HepG2 (cell line): ENCODE measurements around the gene SUPT6H. TPM values are rescaled to one million over a fixed set of nuclear protein-coding genes. Genes with fewer than 3 reads are reported as not detected.
A peak's percentile ranks its signal among the peaks of the same experiment; 100 is the strongest.

Experiments used
- ATF7-NPFF ChIP-seq: sonication (generic); formaldehyde crosslinking; IDR thresholded peaks from 2 replicates; pipeline ENCODE4 v1.8.1; 2023; ENCODE audit warnings: mild to moderate bottlenecking, low read depth, missing genetic modification reagents, moderate library complexity
- BORCS8-MEF2B ChIP-seq: sonication (generic); formaldehyde crosslinking; IDR thresholded peaks from 2 replicates; pipeline ENCODE4 v1.8.0; 2022; ENCODE audit warnings: mild to moderate bottlenecking, missing genetic modification reagents
- ETV5 ChIP-seq: IDR thresholded peaks from 2 replicates; pipeline ENCODE4 v1.6.1; 2018; ENCODE audit warnings: missing biosample characterization, missing genetic modification reagents, inconsistent platforms, borderline replicate concordance
- EZH2 ChIP-seq: conservative IDR thresholded peaks from 2 replicates; pipeline ENCODE4 v1.6.1; 2012; ENCODE audit warnings: mild to moderate bottlenecking, low read depth, low read length, moderate library complexity
- KLF9 ChIP-seq: IDR thresholded peaks from 2 replicates; pipeline ENCODE4 v1.6.1; 2016; ENCODE audit warnings: low read depth
- PLRG1 ChIP-seq: fragments of 450-650 bp; conservative IDR thresholded peaks from 2 replicates; pipeline ENCODE4 v1.6.1; 2016
- SCMH1 ChIP-seq: sonication (generic); formaldehyde crosslinking; IDR thresholded peaks from 2 replicates; pipeline ENCODE4 v1.9.0; 2021; ENCODE audit warnings: missing genetic modification reagents, mild to moderate bottlenecking, borderline replicate concordance
- SP2 ChIP-seq: sonication (generic); formaldehyde crosslinking; IDR thresholded peaks from 2 replicates; pipeline ENCODE4 v1.5.1; 2020; ENCODE audit warnings: mild to moderate bottlenecking, missing genetic modification reagents
- TOPORS ChIP-seq: sonication (generic); formaldehyde crosslinking; IDR thresholded peaks from 2 replicates; pipeline ENCODE4 v1.8.0; 2023; ENCODE audit warnings: mild to moderate bottlenecking, missing genetic modification reagents
- ZFX ChIP-seq: sonication (generic); formaldehyde crosslinking; IDR thresholded peaks from 2 replicates; pipeline ENCODE4 v1.4.0; 2020; ENCODE audit warnings: mild to moderate bottlenecking, low read depth, missing genetic modification reagents, moderate library complexity
- ZMYM4 ChIP-seq: sonication (generic); formaldehyde crosslinking; IDR thresholded peaks from 2 replicates; pipeline ENCODE4 v1.8.1; 2023; ENCODE audit warnings: mild to moderate bottlenecking, missing genetic modification reagents
- ZNF24 ChIP-seq: fragments of 450-650 bp; IDR thresholded peaks from 2 replicates; pipeline ENCODE4 v1.6.1; 2017; ENCODE audit warnings: antibody characterized with exemption, mild to moderate bottlenecking
- ZNF496 ChIP-seq: sonication (generic); formaldehyde crosslinking; IDR thresholded peaks from 2 replicates; pipeline ENCODE4 v1.8.1; 2023; ENCODE audit warnings: mild to moderate bottlenecking, moderate library complexity, missing genetic modification reagents; ENCODE audit not compliant: insufficient replicate concordance
- ZNF781 ChIP-seq: sonication (generic); formaldehyde crosslinking; IDR thresholded peaks from 2 replicates; pipeline ENCODE4 v1.5.1; 2020; ENCODE audit warnings: borderline replicate concordance, mild to moderate bottlenecking, missing genetic modification reagents; ENCODE audit errors: not compliant biosample characterization
- ZSCAN22 ChIP-seq: sonication (generic); formaldehyde crosslinking; IDR thresholded peaks from 2 replicates; pipeline ENCODE4 v1.4.0; 2020; ENCODE audit warnings: mild to moderate bottlenecking, missing genetic modification reagents
- polyA plus RNA-seq, 8 experiments: library from polyadenylated mRNA; depleted of rRNA in 3 of 8; stranded (reverse) in 7 of 8; unstranded in 1 of 8; fragments of >200 nt; fragmentation: Illumina TruSeq in 4 of 8; extraction: Trizol in 4 of 8; gene quantifications; 2 replicates each; pipeline versions ENCODE4 v1.2.1 to v1.2.3, GENCODE V29; 2011 to 2016; ENCODE audit warnings: low read depth in 4 of 8, missing spikeins in 1 of 8, mixed read lengths in 1 of 8; ENCODE audit not compliant: insufficient read depth in 1 of 8
- total RNA-seq, 5 experiments: library from RNA; depleted of rRNA; stranded (reverse); fragments of >200 nt; fragmentation: Illumina TruSeq; extraction: Trizol; gene quantifications; 2 replicates each; pipeline ENCODE4 v1.2.3, GENCODE V29; 2016; ENCODE audit warnings: low read depth in 1 of 5
- TF ChIP-seq, protein P1 (sequence below): sonication (generic); formaldehyde crosslinking; IDR thresholded peaks from 2 replicates; pipeline ENCODE4 v1.9.0; 2022; ENCODE audit warnings: low read depth, missing genetic modification reagents
- TF ChIP-seq, protein P2 (sequence below): sonication (generic); formaldehyde crosslinking; IDR thresholded peaks from 2 replicates; pipeline ENCODE4 v1.5.0; 2020; ENCODE audit warnings: mild to moderate bottlenecking, missing genetic modification reagents, borderline replicate concordance
- TF ChIP-seq, protein P3 (sequence below): sonication (generic); formaldehyde crosslinking; IDR thresholded peaks from 2 replicates; pipeline ENCODE4 v1.8.0; 2022; ENCODE audit warnings: missing genetic modification reagents, mild to moderate bottlenecking, borderline replicate concordance

The SUPT6H gene
- total and polyA plus RNA-seq, 2 of the 13 experiments (the other 11 are each of a cell fraction or from before 2014, with no cell fraction given), result 32.7 to 39.9 TPM

DNA sequence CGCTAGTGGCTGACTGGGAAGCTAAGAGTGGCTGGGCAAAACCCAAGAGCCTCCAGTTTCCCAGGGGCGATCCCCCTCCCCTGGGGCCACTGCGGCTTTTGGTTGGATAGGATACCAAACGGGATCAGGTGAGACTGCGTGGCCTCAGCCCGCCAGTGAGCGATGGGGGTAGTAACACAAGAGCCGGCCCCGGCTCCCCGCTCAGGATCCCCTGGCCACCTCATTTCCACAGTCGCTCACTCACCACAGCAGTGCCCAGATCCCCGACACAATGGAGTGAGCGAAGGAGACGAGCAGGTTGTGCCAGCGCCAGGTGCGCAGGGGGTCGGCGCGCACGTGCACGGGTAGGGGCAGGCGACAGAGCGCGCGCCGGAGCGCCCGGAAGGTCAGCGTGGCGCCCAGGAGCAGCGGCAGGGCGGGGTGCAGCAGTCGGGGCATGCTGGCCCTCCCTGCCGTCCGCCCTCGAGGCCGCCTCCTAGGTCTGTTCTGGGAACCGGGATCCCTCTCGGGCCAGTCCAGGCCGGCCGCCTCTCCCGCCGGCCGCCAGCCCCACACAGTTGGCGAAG, 63.7 kb downstream of the SUPT6H start (continued):
- TF ChIP-seq, protein P1, sequence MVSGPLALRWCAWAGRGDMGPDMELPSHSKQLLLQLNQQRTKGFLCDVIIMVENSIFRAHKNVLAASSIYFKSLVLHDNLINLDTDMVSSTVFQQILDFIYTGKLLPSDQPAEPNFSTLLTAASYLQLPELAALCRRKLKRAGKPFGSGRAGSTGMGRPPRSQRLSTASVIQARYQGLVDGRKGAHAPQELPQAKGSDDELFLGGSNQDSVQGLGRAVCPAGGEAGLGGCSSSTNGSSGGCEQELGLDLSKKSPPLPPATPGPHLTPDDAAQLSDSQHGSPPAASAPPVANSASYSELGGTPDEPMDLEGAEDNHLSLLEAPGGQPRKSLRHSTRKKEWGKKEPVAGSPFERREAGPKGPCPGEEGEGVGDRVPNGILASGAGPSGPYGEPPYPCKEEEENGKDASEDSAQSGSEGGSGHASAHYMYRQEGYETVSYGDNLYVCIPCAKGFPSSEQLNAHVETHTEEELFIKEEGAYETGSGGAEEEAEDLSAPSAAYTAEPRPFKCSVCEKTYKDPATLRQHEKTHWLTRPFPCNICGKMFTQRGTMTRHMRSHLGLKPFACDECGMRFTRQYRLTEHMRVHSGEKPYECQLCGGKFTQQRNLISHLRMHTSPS (CRISPR knock-in tag), result no peak; the same call in none of the 2 replicates
- TF ChIP-seq, protein P2, sequence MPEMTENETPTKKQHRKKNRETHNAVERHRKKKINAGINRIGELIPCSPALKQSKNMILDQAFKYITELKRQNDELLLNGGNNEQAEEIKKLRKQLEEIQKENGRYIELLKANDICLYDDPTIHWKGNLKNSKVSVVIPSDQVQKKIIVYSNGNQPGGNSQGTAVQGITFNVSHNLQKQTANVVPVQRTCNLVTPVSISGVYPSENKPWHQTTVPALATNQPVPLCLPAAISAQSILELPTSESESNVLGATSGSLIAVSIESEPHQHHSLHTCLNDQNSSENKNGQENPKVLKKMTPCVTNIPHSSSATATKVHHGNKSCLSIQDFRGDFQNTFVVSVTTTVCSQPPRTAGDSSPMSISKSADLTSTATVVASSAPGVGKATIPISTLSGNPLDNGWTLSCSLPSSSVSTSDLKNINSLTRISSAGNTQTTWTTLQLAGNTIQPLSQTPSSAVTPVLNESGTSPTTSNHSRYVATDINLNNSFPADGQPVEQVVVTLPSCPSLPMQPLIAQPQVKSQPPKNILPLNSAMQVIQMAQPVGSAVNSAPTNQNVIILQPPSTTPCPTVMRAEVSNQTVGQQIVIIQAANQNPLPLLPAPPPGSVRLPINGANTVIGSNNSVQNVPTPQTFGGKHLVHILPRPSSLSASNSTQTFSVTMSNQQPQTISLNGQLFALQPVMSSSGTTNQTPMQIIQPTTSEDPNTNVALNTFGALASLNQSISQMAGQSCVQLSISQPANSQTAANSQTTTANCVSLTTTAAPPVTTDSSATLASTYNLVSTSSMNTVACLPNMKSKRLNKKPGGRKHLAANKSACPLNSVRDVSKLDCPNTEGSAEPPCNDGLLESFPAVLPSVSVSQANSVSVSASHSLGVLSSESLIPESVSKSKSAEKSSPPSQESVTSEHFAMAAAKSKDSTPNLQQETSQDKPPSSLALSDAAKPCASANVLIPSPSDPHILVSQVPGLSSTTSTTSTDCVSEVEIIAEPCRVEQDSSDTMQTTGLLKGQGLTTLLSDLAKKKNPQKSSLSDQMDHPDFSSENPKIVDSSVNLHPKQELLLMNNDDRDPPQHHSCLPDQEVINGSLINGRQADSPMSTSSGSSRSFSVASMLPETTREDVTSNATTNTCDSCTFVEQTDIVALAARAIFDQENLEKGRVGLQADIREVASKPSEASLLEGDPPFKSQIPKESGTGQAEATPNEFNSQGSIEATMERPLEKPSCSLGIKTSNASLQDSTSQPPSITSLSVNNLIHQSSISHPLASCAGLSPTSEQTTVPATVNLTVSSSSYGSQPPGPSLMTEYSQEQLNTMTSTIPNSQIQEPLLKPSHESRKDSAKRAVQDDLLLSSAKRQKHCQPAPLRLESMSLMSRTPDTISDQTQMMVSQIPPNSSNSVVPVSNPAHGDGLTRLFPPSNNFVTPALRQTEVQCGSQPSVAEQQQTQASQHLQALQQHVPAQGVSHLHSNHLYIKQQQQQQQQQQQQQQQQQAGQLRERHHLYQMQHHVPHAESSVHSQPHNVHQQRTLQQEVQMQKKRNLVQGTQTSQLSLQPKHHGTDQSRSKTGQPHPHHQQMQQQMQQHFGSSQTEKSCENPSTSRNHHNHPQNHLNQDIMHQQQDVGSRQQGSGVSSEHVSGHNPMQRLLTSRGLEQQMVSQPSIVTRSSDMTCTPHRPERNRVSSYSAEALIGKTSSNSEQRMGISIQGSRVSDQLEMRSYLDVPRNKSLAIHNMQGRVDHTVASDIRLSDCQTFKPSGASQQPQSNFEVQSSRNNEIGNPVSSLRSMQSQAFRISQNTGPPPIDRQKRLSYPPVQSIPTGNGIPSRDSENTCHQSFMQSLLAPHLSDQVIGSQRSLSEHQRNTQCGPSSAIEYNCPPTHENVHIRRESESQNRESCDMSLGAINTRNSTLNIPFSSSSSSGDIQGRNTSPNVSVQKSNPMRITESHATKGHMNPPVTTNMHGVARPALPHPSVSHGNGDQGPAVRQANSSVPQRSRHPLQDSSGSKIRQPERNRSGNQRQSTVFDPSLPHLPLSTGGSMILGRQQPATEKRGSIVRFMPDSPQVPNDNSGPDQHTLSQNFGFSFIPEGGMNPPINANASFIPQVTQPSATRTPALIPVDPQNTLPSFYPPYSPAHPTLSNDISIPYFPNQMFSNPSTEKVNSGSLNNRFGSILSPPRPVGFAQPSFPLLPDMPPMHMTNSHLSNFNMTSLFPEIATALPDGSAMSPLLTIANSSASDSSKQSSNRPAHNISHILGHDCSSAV, result no peak
- TF ChIP-seq ZMYM4 (CRISPR knock-in tag), result peak; percentile 22
- TF ChIP-seq ZNF24, result no peak
- TF ChIP-seq ETV5 (CRISPR knock-in tag), result peak; percentile 36
- no peak for TF ChIP-seq ZNF496 (CRISPR knock-in tag)
- peak; percentile 90 for TF ChIP-seq ATF7-NPFF
- no peak; the same call in 1 of the 2 replicates for TF ChIP-seq TOPORS
- TF ChIP-seq SCMH1 (CRISPR knock-in tag), result no peak
- TF ChIP-seq KLF9 (CRISPR knock-in tag), result no peak
- TF ChIP-seq, protein P3, sequence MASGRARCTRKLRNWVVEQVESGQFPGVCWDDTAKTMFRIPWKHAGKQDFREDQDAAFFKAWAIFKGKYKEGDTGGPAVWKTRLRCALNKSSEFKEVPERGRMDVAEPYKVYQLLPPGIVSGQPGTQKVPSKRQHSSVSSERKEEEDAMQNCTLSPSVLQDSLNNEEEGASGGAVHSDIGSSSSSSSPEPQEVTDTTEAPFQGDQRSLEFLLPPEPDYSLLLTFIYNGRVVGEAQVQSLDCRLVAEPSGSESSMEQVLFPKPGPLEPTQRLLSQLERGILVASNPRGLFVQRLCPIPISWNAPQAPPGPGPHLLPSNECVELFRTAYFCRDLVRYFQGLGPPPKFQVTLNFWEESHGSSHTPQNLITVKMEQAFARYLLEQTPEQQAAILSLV (CRISPR knock-in tag), result peak; percentile 92
- peak; percentile 79 for TF ChIP-seq ZFX (CRISPR knock-in tag)
- no peak for TF ChIP-seq SP2
- TF ChIP-seq PLRG1, result no peak
- peak; percentile 71; the same call in 1 of the 2 replicates for TF ChIP-seq ZSCAN22 (CRISPR knock-in tag)
- no peak for TF ChIP-seq ZNF781 (CRISPR knock-in tag)
- no peak for TF ChIP-seq EZH2
- peak; percentile 22; the same call in 1 of the 2 replicates for TF ChIP-seq BORCS8-MEF2B (CRISPR knock-in tag)
